Left hindlimb (tissue), 1 donor: ENCODE data around the gene TF.

Experiments used
- DNase-seq: peaks from one replicate; pipeline ENCODE4 v3.0.0-alpha.2; 2018

The TF gene

DNA sequence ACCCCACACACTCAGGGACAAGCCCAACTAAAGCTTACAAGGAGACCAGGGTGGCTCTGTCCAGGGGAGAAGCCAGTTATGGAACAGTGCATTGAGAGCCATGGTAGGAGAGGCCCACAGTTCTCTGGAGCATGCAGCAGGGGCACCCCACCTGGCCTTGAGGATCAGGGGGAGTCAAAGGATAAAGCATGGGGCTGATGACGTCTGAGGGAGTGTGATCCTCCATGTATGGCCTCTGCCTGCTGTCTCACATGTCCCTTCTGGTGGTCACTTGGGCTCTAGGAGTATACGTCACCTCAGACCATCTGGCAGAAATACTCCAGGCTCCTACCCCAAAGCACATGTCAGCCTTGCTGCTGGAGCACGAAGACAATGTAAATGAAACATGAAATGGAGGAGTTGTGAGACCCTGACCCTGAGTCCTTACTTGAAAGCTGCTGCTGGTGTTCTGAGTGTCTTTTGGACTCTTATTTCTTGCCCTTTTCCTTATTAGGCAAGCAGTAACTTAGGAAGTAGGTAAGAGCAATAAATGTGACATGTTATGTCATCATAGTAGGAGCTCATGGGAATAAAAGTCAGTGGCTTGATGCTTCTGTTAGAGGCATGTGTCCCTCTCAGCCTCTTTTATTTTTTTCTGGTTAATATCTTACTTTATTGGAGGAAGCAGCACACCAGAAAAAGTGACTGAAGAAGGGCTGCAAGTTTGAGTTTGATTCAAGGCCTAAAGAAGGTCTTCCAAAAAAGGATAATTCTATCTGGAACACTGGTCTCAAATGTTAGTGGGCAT, 74.9 kb downstream of the TF start:
- no peak for DNase-seq

DNA sequence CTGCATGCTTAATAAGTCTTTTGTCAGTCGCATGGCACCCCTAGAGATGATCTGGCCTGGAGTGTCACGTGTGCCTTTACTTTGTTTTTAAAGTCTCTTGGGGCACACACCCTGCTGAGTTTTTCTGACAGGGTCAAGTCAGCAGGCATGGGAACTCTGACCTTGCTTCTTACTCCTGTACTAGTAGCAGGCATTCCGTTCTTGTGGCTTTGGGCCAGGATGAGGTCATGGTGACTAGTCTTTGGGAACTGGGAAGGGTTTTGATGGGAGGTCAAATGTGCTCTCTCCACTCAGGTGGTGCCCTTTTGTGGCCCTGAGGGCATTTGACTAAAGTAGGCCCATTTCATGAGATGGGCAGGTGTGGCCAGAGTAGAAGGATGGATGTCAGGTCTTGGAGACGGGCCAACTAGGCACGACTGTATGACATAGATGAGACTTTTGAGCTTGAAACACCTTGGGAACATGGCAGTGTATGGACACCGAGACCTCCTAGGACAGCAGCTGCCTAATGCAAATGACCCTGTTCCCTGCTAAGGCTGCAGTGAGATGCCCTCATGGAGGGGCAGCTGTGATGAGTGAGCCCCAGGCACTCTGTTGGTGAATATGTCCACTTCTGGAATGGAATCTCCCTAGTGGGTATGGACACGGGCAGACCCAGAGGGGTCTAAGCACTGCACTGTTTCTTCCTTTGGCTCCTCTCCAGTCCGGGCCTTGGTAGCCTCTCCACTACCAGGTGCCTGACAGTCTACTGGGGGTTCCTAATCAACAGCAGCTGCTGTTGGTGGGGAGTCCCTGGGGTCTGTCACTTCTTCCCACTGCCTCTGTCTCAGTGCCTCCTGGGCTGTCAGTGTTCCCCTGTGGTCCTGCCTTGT, 75.8 kb downstream of the TF start:
- DNase-seq, result no peak

GRCh38 chr3:133824961-133825485, 78.8 kb downstream of the TF start:
- DNase-seq, result no peak

- DNase-seq, result no peak
Measured at GRCh38 chr3:133825969-133826727, 80.0 kb downstream of the TF start.

DNA sequence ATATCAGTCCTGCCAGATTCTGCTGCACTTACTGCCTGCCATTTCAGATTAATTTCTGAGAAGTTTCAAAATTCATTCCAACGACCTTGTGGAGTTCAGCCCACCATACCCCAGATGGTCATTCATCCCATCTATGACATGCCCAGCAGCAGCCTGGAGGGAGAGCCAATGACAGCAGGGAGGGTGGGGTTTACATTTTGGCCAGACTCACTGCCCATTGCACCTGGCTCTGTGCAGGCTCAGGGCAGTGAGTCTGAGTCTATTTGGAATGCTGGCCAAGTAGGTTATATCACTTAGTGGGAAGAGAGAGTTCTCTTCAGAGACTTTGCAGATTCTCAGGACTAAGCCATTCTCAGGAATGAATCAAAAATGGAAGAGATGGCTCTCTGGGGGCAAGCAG, 80.9 kb downstream of the TF start:
- DNase-seq, result no peak

DNA sequence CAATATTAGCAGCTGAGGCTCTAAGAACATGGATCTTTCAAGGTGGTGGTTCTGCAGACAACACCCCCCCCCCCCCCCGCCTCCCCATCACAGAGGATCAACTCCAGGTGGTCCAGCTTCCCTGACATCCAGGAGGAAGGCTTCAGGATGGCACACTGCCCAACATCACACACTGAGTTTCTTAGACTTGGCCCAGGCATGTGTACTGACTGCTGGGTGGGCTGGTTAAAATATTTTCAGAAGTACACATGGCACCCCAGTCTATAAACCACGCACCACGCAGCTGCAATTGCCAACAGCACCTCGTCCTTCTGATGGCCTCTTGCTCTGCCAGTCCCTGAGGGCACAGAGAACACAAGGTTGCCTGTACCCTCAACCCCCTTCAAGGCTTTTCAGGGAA, 81.5 kb downstream of the TF start:
- DNase-seq, result no peak

- DNase-seq, result no peak
Measured at GRCh38 chr3:133828576-133829309, 82.5 kb downstream of the TF start.

DNA sequence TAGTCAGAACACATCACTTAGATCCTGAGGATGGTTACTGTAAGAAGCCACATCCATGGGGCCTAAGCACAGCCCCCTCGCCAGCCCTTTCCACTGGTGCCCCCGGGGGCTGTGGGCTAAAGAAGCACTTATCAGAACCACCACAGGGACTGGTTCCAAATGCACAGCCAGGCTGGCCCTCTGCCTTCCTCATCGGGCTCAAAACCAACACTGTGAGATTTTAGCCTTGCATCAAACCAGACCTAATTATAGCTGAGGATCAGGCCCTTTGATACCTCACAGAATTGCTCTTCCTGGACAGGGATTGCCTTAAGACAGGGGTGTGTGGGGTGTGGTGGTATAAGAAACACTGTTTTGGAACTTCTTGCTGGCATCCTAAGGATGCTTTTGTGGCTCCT, 83.1 kb downstream of the TF start:
- no peak for DNase-seq

GRCh38 chr3:133830071-133830470, 83.9 kb downstream of the TF start:
- DNase-seq, result no peak

DNA sequence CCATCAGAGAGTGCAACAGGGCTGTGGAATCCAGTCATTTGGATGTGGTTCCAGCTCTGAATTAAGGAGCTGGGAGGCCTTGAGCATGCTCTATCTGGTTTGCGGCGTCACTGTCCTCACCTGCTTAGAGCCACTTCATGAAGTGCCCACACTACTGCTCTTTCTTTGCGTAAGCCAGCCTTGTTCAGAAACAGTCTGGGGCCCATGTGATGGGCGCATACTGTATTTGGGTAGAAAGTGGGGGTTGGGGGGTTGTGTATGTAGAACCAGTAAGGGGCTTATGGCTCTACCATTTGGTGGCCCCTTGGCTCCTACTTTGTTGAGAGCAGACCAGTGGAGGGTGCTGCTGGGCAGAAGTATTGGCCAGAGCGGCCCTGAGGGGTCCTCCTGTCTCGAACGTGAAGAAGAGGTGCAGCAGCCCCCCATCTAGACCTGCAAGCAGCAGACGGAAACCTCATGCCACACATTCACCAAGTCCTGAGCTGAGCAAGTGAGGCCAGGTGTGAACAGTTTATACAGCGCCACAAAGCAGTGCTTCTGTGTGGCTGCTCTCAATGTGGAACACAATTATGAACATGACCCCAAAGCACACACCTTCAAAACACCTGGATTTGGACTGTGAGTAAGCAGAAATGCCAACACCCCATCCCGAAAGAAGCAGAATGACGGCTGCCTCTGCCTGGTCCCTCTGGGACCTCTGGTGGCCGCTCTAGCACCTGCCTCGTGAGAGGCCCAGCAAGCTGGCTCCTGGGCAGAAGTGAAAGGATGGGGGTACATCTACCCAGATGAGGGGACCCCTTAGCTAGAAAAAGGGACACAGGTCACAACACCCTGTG, 86.0 kb downstream of the TF start:
- DNase-seq, result no peak

GRCh38 chr3:133832802-133833144, 86.6 kb downstream of the TF start:
- DNase-seq, result no peak

DNA sequence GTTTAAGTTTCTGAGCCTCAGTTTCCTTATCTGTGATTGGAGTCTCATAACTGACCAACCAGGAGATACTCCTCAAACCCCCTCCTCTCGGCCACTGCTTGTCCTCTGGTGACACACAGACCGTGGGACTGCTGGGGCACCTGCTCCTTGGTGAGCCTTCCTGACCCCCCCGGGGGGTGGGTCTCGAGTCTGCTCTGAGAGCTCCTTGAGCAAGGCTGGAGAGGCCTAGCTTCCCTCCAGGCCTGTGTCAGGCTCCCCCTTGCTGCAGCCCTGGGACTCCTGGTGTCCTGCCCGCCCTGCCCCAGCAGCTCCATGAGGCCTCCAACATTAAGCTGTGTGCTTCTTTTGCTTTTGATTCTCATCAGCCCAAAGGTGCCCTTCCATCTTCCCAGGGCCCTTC, 87.1 kb downstream of the TF start:
- DNase-seq, result no peak

DNA sequence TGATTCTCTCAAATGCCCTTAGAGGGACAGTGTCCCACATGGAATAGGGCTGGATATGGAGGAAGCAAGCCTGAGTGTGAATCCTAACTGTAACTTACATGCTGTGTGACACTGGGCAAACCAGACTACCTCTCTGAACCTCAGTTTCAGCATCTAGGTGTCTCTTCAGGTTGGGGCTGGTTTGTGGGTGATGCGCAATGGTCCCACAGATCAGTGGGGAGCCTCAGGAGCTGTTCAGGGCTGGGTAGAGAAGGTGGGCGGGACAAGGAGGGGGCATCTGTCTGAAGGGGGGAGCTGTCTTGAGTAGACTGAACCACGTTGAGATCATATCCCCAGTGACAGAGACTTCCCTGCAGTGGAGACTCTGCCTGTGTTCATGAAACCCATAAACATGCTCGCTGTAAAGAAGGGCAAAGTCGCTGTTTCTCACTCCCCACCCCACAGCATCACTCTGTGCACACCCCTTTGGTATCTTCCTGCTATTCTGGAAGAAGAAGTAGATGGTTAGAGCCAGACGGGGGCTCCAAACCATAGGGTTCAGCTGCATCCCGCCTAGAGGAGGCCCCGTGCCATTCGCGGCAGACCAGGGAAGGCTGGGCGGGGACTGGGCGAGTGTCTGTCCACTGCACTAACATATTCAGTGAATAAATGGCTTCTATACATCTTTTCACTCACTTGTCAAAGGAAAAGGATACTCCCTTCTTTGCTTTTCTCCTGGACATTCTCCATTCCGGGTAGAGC, 87.9 kb downstream of the TF start:
- no peak for DNase-seq

- no peak for DNase-seq
Measured at GRCh38 chr3:133834621-133835417, 88.6 kb downstream of the TF start.

DNA sequence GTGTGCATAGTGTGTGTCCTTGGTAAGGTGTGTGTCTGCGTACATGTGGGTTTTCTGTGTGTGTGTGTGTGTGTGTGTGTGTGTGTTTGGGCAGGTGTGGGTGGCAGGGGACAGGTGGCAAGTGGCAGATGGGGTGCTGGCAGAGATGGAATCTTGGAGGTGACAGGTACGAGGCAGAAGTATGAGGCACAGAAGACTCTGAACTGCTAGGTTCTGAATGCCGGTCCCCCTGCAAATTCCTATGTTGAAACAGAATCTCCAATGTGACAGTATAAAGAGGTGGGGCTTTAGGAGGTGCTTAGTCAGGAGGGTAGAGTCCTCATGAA, 89.2 kb downstream of the TF start:
- DNase-seq, result no peak

- no peak for DNase-seq
Measured at GRCh38 chr3:133835961-133836360, 89.8 kb downstream of the TF start.

DNA sequence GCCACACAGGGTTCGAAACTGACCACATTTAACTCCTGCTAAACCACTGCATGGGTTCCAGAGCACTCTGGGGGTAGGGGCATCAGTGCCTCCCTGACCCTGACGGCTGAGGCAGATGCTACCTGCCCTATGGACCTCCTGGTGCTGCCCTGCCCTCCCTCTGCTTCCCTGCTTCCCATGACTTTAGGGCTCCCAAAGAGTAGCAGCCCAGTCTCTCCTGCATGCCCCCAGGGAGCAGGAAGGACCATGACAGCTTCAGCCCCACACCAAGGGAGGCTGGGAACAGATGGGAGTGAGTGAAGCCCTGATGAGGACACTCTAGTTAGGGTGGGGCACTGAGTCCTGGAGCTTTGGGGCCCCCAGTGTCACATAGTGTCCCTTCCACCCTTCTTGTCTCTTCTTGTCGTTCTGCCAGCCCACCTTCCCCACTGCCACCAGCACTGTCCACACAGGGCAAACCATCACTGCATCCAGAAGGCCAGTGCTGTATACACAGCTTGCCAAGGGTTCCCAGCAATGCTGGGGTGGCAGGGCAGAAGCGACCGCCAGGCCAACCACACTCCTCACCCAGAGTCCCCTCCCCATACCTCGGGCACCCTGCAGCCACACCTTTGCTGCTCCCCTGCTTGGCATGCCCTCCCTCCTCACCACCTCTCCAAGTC, 90.4 kb downstream of the TF start:
- no peak for DNase-seq

DNA sequence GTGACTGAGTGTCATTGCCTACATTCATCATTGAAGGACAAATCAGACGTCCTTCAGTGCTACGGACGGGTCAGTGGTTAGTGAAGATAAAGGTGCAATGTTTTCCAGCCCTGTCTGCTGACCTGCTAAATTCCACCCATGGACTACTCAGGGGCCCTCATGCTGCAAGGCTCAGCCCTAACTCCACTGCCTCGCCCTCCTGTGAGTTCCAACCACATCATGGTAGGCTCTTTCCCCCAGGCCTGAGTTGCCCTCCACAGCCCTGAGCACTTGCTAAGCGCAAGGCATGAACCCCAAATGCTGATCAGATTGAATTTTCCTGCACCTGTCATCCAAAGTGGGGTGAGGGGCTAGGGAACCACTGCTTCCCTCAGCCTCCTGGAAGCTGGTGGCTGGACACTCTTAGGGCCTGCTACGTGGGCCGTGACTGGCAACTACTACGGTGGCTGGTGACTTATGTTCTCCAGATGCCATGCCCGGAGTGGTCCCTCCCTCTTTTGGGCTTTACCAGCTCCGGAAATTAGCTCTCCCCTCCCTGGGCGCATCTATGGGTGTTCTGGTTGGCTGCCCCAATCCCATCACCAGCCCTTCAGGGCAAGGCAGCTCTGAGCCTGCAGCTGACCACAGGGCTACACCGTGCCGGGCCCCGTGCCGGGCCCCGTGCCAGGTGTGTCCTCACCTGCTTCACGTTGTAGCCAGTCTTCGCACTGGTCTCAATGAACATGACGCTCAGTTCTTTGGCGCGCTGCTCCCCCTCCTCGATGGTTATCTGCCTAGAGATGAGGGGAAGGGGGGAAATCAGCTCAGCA, 91.5 kb downstream of the TF start:
- no peak for DNase-seq

DNA sequence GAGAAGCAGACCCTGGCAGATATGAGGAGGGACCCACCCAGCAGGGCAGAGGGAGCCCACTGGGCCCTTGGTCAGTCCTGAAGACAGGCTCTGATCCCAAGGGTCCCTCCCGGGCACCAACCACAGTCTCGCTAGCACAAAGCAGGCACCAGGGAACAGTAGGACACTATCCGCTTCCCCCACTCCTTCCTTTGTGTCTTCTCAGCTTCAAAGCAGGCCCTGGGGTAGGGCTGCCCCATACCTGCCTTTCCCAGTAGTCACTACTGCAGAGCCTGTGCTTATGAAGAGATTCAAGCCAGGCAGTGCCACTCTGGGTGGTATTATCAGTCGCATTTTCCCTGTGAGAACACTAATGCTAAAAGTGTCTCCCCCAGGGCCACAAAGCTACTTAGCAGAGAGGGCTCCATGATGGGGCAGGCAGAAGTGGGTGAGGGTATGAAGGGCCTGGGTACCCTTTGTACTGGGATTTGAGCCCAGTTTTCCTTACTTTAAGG, 92.2 kb downstream of the TF start:
- DNase-seq, result no peak
